ENCODE data around the gene CHD5.

CHD5 gene

DNA sequence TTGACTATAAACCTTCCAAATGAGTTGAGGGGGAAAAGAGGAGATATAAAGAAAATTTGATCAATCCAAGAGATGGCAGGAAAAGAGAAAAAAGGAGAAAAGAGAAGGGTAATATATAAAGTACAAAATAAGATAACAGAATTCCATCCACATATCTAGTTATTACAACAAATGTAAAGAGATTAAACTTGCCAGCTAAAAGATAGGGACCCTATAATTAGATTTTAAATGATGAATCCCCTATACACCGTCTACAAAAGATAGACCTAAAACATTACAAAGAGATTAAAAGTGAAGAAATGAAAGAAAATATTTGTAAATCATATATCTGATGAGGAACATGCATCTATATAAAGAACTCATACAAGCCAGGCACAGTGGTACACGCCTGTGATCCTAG, 63.1 kb downstream of the CHD5 start:
- Histone ChIP-seq H3F3A (ENCODE audit: low read depth) (no peaks in the 10 kb centered on the region), H2AFZ (ENCODE audit: low read length) (no peak overlapping the region), H3K4me1 (ENCODE audit: insufficient read depth, low read length, poor library complexity, severe bottlenecking) (no peaks in the 10 kb centered on the region), H3K9me3 (ENCODE audit: insufficient read depth, low read depth, low read length) (no peaks in the 10 kb centered on the region), H4K20me1 (ENCODE audit: insufficient read depth, low read length, poor library complexity, severe bottlenecking) (no peaks in the 10 kb centered on the region), H3K9ac (ENCODE audit: low read depth, low read length, poor library complexity, severe bottlenecking) (no peak overlapping the region), H3K4me3 (ENCODE audit: low read length, poor library complexity, severe bottlenecking) (no peak overlapping the region), H3K36me3 (ENCODE audit: insufficient read depth, low read length) (no peaks in the 10 kb centered on the region), H3K4me2 (ENCODE audit: low read depth, low read length, poor library complexity, severe bottlenecking) (no peak overlapping the region), H3K9me2 (replicated peaks; ENCODE audit: low read depth, low read length) (no peaks in the 10 kb centered on the region), H3K79me2 (ENCODE audit: insufficient read depth, low read length) (no peaks in the 10 kb centered on the region), H3K27me3 (ENCODE audit: insufficient read depth, low read length, poor library complexity, severe bottlenecking) (no peaks in the 10 kb centered on the region)
- TF ChIP-seq, protein P1, sequence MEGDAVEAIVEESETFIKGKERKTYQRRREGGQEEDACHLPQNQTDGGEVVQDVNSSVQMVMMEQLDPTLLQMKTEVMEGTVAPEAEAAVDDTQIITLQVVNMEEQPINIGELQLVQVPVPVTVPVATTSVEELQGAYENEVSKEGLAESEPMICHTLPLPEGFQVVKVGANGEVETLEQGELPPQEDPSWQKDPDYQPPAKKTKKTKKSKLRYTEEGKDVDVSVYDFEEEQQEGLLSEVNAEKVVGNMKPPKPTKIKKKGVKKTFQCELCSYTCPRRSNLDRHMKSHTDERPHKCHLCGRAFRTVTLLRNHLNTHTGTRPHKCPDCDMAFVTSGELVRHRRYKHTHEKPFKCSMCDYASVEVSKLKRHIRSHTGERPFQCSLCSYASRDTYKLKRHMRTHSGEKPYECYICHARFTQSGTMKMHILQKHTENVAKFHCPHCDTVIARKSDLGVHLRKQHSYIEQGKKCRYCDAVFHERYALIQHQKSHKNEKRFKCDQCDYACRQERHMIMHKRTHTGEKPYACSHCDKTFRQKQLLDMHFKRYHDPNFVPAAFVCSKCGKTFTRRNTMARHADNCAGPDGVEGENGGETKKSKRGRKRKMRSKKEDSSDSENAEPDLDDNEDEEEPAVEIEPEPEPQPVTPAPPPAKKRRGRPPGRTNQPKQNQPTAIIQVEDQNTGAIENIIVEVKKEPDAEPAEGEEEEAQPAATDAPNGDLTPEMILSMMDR (conservative IDR thresholded peaks at IDR 0.05; ENCODE audit: low read length) = no peak
- TF ChIP-seq EZH2phosphoT487 (IDR thresholded peaks at IDR 0.05; ENCODE audit: borderline replicate concordance) = no peak

DNA sequence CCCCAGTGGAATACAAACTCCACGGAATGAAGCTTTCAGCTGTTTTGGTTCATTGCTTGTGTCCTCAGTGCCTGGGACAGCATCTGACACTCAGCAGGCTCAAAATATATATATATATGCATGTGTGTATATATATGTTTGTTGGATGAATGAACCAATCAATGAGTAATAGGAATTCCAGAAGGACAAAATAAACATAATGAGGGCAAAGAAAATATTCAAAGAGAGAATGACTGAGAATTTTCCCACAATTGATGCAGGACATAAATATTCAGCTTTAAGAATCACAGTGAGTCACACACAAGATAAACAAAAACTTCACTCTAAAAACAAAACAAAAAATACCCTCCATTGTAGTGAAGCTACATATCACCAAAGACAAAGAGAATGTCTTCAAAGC, 64.0 kb downstream of the CHD5 start:
- H2AFZ ChIP-seq (ENCODE audit: low read length) = no peak overlapping the region
- H3K36me3 ChIP-seq (ENCODE audit: insufficient read depth, low read length) = no peaks in the 10 kb centered on the region
- TF ChIP-seq EZH2phosphoT487 (IDR thresholded peaks at IDR 0.05; ENCODE audit: borderline replicate concordance) = no peak
- TF ChIP-seq, protein P1 (conservative IDR thresholded peaks at IDR 0.05; ENCODE audit: low read length) = no peak
- no peak overlapping the region for H3K4me3 ChIP-seq (ENCODE audit: low read length, poor library complexity, severe bottlenecking)
- no peaks in the 10 kb centered on the region for H3F3A ChIP-seq (ENCODE audit: low read depth)
- H3K9me3 ChIP-seq (ENCODE audit: insufficient read depth, low read depth, low read length) = no peaks in the 10 kb centered on the region
- H3K9me2 ChIP-seq (replicated peaks; ENCODE audit: low read depth, low read length) = no peaks in the 10 kb centered on the region
- no peaks in the 10 kb centered on the region for H3K27me3 ChIP-seq (ENCODE audit: insufficient read depth, low read length, poor library complexity, severe bottlenecking)
- no peaks in the 10 kb centered on the region for H3K4me1 ChIP-seq (ENCODE audit: insufficient read depth, low read length, poor library complexity, severe bottlenecking)
- H3K4me2 ChIP-seq (ENCODE audit: low read depth, low read length, poor library complexity, severe bottlenecking) = no peak overlapping the region
- no peak overlapping the region for H3K9ac ChIP-seq (ENCODE audit: low read depth, low read length, poor library complexity, severe bottlenecking)
- no peaks in the 10 kb centered on the region for H4K20me1 ChIP-seq (ENCODE audit: insufficient read depth, low read length, poor library complexity, severe bottlenecking)
- no peaks in the 10 kb centered on the region for H3K79me2 ChIP-seq (ENCODE audit: insufficient read depth, low read length)

DNA sequence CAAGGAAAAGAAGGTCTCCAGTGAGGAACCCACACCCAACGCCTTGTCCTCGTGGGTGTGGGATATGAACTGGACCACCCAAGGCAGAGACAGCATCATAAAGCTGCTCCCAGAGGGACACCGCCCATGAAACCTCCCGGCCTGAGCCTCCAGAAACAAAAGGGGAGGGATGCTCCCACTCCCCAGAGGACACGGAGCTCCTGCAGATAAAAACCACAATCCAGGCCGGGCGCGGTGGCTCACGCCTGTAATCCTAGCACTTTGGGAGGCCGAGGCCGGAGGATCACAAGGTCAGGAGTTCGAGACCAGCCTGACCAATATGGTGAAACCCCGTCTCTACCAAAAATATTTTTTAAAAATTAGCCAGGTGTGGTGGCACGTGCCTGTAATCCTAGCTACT, 66.4 kb downstream of the CHD5 start:
- Histone ChIP-seq H3F3A (ENCODE audit: low read depth) (no peaks in the 10 kb centered on the region), H3K9me3 (ENCODE audit: insufficient read depth, low read depth, low read length) (no peaks in the 10 kb centered on the region), H3K4me3 (ENCODE audit: low read length, poor library complexity, severe bottlenecking) (no peak overlapping the region), H2AFZ (ENCODE audit: low read length) (no peak overlapping the region), H3K4me1 (ENCODE audit: insufficient read depth, low read length, poor library complexity, severe bottlenecking) (no peaks in the 10 kb centered on the region), H3K9ac (ENCODE audit: low read depth, low read length, poor library complexity, severe bottlenecking) (no peak overlapping the region), H3K9me2 (replicated peaks; ENCODE audit: low read depth, low read length) (no peaks in the 10 kb centered on the region), H4K20me1 (ENCODE audit: insufficient read depth, low read length, poor library complexity, severe bottlenecking) (no peaks in the 10 kb centered on the region), H3K4me2 (ENCODE audit: low read depth, low read length, poor library complexity, severe bottlenecking) (no peak overlapping the region), H3K27me3 (ENCODE audit: insufficient read depth, low read length, poor library complexity, severe bottlenecking) (no peaks in the 10 kb centered on the region), H3K36me3 (ENCODE audit: insufficient read depth, low read length) (no peaks in the 10 kb centered on the region), H3K79me2 (ENCODE audit: insufficient read depth, low read length) (no peaks in the 10 kb centered on the region)
- TF ChIP-seq EZH2phosphoT487 (IDR thresholded peaks at IDR 0.05; ENCODE audit: borderline replicate concordance) = no peak
- TF ChIP-seq, protein P1 (conservative IDR thresholded peaks at IDR 0.05; ENCODE audit: low read length) = no peak

Data from Loucy (cell line).